SK-N-MC (cell line): ENCODE data around the gene ATP13A2.

Experiments used
- EZH2 ChIP-seq: fragments of 200-600 bp; sonication (generic); IDR thresholded peaks from one replicate; pipeline ENCODE4 v1.6.1; 2017; ENCODE audit warnings: antibody characterized with exemption
- FOXP2 ChIP-seq: optimal IDR thresholded peaks from 2 replicates; pipeline ENCODE3; 2011; ENCODE audit warnings: mild to moderate bottlenecking, moderate library complexity; ENCODE audit not compliant: insufficient read depth; ENCODE audit errors: extremely low read length, control extremely low read depth
- POLR2AphosphoS5 ChIP-seq: IDR thresholded peaks from 2 replicates; pipeline ENCODE4 v1.6.1; 2012; ENCODE audit warnings: mild to moderate bottlenecking, low read depth, low read length, borderline replicate concordance

- TF ChIP-seq EZH2 (no peak), POLR2AphosphoS5 (no peak), FOXP2 (no peak)
Observed at GRCh38 chr1:17043676-17044075, 31.9 kb upstream of the ATP13A2 start.
